HG02588 (cell line): ENCODE measurements around the gene CELF2.

Experiments
- ATAC-seq: cut with Tn5 transposase; IDR thresholded peaks from one replicate; pipeline ENCODE4 v1.9.1; 2021; ENCODE audit warnings: mild to moderate bottlenecking, moderate library complexity; ENCODE audit not compliant: unreplicated experiment

Gene CELF2

DNA sequence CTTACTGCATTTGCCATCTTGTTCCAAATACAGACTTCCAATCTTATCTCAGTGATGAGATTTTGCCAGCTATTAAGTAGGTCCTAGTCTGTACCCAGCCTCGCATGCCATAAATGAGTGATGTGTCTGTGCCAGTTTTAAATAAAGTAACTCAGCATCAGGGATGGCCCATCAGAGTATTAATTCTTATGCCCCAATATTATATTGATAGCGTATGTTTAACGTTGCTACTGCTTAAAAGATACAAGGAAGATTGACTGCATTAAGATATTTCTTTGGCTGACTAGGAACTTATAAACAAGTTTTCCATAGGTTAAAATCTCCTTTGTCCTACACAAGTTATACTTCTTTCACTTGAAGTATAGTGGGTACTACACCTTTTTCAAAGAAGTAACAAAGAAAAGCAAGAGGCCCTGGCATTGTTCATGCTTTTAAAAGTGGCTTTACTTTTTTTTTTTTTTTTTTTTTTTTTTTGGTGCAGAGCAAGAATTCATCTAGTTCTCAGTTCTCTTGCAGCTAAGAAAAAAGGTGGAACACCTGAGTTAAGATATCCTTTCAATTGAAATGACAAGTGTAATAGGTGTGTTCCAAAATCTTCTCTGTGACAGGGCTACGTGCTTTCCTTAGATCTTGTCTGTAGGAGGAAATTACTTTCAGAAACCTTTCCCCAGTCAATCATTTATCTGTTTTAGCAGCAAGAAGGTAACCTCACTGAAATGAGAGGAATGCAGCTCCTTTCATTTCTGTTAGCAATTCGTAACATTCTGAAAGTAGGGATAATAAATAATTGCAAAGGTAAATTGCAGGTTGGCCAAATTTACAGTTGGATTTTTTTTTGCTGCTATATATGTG is 245.0 kb downstream of the CELF2 start:
- ATAC-seq: no peak

DNA sequence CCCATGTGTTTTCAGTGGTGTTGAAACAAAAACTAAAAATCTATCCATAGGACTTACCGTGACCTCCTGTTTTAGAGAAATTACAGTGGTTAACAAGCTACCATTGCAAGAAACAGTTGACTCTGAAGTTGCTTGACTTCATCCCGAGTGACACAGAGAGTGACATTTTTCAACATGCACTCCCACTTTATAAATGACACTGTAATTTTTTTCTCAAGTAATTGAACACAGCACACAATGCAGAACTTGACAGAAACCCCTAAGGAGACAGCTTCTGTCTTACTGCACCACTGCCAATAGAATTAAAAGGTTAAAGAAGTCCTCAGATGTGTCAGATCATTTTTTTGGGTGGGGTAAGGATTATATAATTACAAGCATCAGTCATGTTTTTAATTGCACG is 246.1 kb downstream of the CELF2 start:
- no peak for ATAC-seq

DNA sequence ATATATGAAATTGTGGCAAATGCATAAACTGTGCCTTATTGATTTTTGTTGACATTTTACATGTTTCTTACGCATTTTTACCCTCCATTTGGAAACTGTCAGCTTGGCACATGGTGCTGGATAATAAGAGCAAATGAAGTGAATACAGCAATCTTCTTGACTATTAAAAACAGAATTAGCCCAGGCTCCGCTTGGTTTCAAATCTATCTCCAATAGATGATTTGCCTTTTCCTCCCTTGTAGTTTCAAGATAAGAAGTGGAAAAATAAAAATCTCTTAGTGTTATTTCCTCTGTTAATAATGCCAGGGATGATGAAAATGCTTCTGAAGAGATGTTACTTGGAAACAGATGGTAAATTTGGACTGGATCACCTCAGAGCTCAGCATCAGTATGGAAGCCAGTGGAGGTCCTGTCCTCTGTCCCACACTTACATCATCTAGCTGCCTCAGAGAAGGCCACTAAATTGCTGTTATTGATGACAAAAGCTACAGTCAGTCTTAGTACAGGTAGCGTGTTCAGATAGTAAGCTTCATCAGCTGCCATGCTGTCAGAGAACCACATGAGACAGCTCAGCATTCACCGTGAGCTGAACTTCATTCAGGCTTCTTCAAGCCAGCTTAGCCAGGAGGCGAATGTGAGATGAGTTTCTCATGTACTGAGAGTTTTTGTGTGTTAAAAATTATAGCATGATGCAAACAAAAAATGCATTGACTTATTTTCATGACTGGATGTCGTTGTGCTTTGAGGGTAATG is 246.8 kb downstream of the CELF2 start:
- ATAC-seq: no peak

DNA sequence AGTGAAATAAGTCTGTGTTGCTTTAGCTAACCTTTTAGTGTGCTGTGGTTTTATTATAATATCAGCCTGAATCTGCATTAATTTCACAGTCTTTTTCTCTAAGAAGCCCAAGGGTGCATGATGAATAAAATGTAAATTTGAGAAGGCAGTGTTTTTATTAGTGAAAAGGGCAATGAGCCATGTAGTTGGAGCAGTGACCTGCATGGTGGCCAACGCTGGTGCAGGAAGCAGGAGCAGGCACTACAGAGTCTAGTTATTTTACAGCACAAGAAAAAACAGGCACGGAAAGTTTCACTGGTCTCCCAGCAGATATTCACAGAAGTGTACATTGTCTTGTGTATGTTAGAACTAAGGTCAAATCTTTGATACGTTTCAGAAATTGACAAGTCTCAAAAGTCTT is 247.8 kb downstream of the CELF2 start:
- ATAC-seq: no peak

DNA sequence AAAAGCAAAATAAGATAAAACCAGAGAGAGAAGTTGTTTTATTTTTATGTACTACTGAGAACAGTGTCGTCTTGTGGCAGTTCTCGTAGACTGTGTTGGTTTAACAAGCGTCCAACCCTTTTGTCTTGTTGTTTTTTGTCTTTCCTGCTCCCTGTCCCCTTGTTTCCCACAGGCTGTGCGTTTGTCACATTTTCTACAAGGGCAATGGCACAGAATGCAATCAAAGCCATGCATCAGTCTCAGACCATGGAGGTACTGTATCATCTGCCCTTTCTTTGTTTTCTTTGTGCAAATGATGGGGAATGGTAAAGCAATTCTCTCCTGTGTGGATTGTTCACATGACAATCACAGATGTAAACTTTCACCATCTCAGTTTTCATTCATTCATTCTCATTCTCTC is 248.8 kb downstream of the CELF2 start:
- no peak for ATAC-seq

DNA sequence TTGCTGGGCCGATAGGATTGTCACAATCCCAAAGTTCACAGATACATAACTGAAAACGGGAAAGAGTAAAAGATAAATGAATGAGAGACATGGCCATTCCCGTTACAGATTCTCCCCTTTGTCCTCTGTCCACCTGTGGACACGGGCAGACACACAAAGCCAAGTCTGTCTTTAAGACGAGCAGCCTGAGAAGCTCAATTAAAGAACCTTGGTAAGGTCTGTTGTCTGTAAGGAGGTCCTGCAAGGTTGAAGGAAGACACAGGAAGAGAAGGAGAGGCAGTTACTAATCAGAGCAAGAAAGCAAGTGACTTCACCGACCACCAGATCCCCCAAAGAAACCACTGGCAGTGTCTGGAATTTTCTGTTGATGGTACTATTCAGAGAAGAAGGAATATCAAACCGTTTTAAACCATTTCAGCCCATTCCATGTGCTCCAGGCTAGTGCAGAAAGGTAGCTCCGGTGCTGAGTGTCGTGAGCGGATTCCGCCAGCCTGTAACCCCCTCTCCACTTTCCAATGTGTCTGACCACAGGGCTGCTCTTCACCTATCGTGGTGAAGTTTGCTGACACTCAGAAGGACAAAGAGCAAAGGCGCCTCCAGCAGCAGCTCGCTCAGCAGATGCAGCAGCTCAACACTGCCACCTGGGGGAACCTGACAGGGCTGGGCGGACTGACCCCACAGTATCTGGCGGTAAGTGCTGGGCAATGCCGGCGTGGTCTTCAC is 252.6 kb downstream of the CELF2 start:
- ATAC-seq: peak; percentile 63

DNA sequence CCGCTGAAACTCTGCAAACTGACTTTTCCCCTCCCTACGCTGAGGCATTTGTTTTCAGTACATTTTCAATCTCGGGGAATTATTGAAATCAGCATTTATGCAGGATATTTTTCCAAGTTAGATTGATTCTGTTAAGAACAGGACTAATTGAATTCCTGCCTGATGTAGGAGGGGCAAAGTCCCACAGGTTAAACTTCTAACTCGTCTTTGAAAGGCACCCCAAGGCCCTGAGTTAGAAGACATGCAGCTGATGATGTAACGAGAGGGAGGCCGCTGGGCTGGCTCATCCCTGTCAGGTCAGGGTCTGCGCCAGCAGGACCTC is 253.1 kb downstream of the CELF2 start:
- no peak for ATAC-seq

DNA sequence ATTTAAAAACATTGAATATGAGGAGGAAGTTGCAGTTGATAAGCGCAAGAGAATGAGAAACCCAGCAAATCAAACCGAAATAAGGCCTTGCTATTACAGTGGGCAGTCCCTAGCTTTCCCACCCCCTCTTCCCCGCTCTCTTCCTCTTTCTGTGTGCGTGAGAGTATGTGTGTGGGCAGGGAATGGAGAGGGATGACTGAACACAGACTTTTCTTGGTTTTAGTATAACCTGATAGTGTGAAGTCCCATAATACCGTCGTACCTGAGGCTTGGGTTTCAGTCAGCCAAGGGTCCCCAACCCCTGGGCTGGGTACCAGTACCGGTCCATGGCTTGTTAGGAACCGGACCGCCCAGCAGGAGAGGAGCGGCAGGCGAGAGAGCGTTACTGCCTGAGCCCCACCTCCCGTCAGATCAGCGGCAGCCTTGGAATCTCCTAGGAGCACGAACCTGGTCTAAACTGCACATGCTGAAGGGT is 255.3 kb downstream of the CELF2 start:
- ATAC-seq: peak; percentile 70

DNA sequence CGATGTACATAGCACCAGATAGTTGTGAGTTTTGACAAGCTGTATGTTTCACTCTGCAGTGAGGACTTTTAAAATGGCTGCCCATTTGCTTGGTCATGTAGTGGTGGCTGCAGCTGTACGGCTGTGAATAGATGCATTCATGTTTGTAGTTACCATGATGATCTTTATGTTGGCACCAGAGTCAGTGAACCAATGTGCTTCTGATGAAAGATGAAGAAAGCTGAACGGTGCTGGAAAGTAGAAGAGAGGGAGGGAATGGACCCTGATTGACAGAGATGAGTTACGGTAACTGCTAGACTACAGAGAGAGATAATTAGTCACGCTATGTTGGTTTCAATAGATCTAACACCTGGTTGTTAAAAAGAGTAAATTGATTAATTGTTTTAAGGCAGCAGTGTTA is 256.8 kb downstream of the CELF2 start:
- ATAC-seq: no peak

DNA sequence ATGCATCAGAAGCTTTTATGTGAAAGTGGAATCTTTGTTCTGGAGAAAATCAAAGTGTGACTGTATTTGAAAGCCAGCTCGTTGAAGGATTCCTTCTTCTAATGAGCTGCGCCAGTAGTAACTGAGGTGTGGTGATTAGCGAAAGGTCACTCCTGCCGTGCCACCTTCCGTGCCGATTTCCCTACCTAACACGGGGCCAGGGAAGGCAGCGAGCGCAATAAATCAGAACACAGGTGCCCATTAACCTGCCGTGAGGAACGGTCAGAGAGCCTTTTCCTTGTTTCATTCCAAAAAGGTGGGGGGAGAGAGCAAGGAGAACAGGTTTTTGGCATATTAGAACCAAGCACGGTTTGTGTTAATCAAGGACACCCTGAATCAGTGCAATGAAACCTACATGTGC is 258.0 kb downstream of the CELF2 start:
- ATAC-seq: no peak

DNA sequence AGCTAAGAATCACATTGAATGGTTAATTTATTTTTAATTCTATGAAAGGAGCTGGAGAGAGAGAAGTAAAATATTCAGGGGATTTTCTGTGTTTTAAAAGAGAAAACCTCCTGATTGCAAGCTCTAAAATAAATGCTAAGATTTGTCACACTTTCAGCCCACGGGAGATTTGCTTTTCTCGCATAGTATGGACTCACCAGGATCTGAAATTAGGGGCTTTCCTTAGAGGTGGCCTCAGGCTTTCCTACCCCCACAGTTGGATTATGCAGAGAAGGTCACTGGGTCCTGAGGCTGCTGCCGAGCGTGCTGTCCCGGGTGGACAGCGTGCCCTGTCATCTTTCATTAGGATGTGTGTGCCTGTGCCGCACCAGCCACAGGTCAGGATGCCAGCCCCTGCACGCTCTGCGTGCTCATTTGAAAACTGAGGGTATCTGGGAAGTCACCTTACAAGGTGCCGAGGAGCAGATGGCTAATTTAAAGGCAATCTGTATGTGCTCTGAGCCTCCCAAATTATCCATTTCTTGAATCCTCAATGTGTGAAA is 258.8 kb downstream of the CELF2 start:
- no peak for ATAC-seq

DNA sequence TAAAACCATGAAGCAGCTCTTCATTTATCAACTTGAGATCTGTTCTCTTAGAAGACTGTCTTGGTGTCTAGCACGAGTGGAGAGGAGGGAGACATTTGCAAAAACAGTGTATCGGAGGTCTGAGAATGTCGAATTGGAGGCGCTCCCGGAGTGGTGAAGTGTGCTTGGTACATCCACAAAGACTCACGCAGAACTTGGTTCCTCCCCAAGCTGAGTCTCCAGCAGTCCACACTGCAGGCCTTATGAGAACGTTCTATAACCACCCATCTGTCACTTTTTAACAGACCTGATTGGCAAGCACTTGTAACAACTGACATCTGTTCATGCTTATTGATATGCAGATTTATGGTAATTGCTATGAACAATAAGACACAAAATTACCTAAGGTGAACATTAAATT is 261.6 kb downstream of the CELF2 start:
- no peak for ATAC-seq

DNA sequence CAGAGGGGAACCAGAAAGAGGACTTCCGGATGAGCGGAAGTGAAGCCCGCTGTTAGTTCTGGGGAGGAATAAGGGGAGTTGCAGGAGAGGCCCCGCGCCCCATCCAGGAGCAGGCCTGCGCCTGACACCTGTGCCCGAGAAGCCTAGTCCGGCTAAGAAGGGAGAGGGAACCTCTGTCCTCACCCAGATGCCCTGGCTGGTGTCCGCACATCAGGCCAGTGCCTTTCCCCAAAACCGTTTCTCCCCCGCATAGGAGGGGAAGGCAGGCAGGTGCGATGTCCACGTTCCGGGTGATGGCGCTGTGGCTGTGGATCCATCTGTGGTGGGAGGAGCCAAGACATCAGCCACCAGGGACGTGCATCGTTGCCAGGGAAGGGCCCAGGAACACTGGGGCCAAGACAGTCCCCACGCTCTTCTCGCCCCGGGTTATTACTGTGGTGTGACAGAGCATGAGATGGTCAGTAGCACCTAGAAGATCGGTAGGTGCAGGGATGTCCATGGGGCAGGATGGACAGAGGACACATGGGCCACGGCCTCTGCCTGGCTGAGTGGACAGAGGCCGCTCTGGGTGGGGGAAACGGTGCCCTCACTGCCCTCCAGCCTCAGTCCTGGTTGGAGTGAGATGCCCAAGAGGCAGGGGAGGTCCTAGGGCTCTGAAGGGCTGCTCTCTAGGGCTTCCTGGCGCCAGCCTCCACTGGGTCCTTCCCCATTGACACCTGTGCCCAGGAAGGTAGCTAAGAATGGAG is 262.7 kb downstream of the CELF2 start:
- ATAC-seq: no peak

DNA sequence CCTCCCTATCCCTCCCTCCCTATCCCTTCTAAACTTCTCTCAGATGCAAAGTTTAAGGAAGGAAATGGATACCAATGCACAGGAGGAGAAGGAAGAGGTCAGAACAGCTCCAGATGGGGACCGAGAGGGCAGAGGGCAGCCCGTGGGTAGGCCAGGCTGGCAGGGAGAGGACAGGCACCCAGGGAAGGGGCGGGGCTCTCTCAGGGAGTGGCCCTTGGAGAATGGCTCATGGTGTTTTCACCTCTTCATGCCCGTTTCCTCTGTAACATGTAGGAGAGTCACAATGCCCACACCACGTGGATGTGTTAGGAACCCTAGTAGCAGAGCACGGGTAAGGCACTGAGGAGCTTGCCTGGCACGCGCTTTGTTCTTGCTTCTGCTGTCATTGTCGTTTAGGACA is 264.5 kb downstream of the CELF2 start:
- ATAC-seq: no peak

DNA sequence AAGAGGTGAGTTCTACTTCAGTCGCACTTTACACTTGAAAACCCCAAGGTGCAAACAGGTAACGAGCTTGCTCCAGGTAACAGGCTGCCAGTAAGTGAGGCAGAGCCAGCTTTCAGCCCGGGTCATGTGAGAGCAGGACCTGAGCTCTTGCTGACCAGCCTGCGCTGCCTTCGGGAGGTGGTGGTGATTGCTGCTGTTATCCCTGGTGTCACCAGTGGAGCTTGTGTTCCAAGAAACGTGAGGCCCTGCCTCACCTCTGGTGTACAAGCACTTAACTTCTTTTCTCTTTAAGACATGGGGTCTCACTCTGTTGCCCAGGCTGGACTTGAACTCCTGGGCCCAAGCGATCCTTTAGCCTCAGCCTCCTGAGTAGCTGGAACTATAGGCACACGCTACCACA is 265.0 kb downstream of the CELF2 start:
- ATAC-seq: no peak

DNA sequence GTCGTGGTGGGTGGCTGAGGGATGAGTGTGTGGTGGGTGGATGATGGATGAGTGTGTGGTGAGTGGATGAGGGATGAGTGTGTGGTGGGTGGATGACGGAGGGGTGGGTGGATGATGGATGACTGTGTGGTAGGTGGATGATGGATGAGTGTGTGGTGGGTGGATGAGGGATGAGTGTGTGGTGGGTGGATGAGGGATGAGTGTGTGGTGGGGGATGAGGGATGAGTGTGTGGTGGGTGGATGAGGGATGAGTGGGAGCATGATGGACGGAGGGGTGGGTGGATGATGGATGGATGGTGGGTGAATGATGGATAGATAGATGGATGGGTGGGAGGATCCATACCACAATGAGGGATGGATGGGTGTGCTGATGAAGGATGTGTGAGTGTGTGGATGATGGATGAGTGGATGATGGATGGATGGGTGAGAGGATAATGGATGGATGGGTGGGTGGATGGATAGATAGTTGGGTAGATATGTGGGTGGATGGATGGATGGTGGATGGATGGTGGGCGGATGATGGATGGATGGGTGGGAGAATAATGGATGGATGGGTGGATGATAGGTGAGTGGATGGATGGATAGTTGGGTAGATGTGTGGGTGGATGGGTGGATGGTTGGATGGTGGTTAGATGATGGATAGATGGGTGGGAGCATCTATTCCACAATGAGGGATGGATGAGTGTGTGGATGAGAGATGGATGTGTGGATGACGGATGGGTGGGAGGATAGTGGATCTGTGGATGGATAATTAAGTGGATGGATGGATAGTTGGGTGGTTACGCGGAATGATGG is 266.8 kb downstream of the CELF2 start:
- ATAC-seq: no peak

DNA sequence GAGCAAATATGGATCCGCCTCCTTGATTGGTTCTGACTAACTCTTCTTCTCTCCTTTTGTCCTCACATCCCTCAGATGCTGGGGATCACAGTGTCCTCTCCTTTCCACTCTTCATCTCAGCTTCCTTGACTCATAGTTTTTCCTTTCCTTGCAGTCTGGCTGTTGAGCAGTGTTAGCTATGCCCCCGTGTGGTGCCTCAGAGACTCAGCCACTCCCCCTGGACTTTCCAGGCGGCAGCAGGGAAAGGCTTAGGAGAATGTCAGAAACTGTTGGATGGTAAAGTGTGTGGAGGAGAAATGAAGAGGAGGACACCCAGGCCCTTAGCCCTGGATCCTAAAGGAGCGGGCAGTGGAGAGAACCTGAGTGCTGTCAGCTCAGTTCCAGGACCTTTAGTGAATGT is 267.5 kb downstream of the CELF2 start:
- no peak for ATAC-seq

DNA sequence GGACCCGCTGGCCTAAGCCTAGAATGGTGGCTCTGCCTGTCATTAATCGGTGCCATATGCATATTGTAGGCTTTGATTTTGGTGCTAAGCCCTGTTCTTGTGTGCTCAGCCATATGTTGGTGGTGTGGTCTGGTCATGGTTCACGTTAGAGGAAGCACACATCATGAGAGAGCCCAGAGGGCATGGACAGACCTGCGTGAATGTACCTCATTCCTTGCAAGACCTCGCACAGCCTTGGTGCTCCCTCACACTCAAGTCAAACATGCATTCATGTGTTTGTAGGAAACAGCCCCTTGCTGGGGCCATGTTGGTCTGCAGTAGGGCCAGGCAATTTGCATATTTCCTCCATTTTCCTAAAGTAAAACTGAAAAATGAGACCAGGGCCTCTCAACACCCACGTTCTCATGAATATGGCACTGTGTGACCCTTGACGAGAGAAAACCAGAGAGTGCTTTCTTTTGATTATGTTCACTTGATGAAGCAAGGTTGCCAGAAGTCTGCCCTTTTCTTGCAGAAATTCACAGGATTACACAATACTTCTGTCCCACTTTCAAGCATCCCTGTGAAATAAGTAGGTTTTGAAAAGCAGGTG is 268.7 kb downstream of the CELF2 start:
- peak; percentile 95 for ATAC-seq

DNA sequence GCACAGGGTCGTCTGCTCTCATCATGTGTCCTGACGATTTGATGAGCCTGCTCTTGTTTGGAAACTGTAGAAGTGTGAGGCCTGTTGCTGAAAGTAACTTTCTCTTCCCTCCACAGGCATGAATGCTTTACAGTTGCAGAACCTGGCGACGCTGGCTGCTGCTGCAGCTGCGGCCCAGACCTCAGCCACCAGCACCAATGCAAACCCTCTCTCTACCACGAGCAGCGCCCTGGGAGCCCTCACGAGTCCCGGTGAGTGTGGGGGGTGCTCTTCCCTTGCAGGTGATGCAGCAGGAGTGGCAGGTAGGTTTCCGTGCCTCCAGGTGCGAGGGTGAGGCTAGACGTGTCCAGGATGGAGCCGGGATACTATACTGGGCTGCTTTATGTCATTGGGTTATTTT is 270.6 kb downstream of the CELF2 start:
- no peak for ATAC-seq
